ENCODE data around the gene OLA1.

- TF ChIP-seq CTCF (IDR thresholded peaks at IDR 0.05) (no peak), POLR2A (IDR thresholded peaks at IDR 0.05) (no peak)
These were observed 11.6 kb upstream of the OLA1 start for GRCh38 chr2:174259981-174260380.

Data from esophagus squamous epithelium (tissue), 4 donors.